ENCODE measurements around the gene ALK. TPM values are rescaled to one million over a fixed set of nuclear protein-coding genes. Genes with fewer than 3 reads are reported as not detected.
A peak's percentile ranks its signal among the peaks of the same experiment; 100 is the strongest.

ALK gene
- total RNA-seq, 4 donors from 2014 or later = 0.32 to 0.42 TPM; not detected in 2

GRCh38 chr2:29317801-29318485 lies 603.4 kb downstream of the ALK start:
- DNase-seq (ENCODE audit: low spot score in 2 of 2) = no peak
- H3K27ac ChIP-seq = no peak overlapping the region
- TF ChIP-seq POLR2A (IDR thresholded peaks at IDR 0.05) (no peak), POLR2AphosphoS5 (IDR thresholded peaks at IDR 0.05) (no peak), EP300 (IDR thresholded peaks at IDR 0.05) (no peak)
- TF ChIP-seq, protein P1, sequence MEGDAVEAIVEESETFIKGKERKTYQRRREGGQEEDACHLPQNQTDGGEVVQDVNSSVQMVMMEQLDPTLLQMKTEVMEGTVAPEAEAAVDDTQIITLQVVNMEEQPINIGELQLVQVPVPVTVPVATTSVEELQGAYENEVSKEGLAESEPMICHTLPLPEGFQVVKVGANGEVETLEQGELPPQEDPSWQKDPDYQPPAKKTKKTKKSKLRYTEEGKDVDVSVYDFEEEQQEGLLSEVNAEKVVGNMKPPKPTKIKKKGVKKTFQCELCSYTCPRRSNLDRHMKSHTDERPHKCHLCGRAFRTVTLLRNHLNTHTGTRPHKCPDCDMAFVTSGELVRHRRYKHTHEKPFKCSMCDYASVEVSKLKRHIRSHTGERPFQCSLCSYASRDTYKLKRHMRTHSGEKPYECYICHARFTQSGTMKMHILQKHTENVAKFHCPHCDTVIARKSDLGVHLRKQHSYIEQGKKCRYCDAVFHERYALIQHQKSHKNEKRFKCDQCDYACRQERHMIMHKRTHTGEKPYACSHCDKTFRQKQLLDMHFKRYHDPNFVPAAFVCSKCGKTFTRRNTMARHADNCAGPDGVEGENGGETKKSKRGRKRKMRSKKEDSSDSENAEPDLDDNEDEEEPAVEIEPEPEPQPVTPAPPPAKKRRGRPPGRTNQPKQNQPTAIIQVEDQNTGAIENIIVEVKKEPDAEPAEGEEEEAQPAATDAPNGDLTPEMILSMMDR (IDR thresholded peaks at IDR 0.05) = no peak

GRCh38 chr2:29317077-29317517 lies 604.3 kb downstream of the ALK start:
- H3K27me3 ChIP-seq = peaks cover 9% of the 10 kb centered on the region
- TF ChIP-seq, protein P1 (IDR thresholded peaks at IDR 0.05) = no peak
- TF ChIP-seq EP300 (IDR thresholded peaks at IDR 0.05) (no peak), POLR2AphosphoS5 (IDR thresholded peaks at IDR 0.05) (no peak), POLR2A (IDR thresholded peaks at IDR 0.05) (no peak)

More at GRCh38 chr2:29317801-29318485, 603.4 kb downstream of the ALK start:
- 74% methylated on average over 8 of the region's 8 CpGs for WGBS
- Histone ChIP-seq H3K4me1 (peaks cover 23% of the 10 kb centered on the region), H3K9me3 (no peaks in the 10 kb centered on the region), H3K27me3 (peaks cover 4% of the 10 kb centered on the region), H3K4me3 (no peak overlapping the region), H3K36me3 (no peaks in the 10 kb centered on the region)

DNA sequence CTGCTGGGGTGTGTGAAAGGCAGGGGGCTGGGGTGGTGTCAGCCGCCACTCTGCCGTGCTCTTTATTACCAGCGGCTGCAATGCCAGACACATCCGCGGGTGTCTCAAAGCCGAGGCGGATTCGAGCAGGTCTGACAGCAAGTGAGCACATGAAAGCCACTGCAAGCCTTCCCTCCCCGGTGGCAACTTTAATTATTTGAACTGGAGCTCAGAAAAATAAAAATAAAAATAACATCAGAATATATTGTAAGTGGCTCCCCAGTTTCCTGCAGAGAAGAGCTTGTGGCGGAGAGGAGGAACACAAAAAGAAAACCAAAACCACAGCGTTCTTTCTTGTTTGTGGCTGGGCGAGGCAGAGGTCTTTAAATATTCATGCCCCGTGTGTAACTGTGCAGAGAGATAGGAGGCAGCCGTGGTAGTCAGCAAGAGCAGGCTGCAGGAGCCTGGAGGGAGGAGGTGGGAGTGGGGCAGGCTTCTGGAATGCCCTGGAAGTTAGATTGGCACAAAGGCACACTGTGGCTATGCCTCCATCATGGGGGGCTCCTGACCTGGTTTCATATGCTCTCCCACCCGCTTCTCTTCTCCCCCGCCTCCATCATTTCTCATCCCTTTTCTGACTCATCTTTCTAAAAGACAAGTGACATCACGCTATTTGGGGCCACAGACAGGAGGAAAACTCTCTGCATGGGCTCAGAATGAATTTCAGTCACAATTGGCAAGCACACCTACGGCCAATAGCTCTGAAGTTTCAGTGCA lies 606.4 kb downstream of the ALK start:
- Histone ChIP-seq H3K27me3 (peaks cover 5% of the 10 kb centered on the region), H3K9me3 (no peaks in the 10 kb centered on the region), H3K4me3 (peak overlapping the region; percentile 32), H3K36me3 (no peaks in the 10 kb centered on the region), H3K27ac (peak overlapping the region; percentile 27), H3K4me1 (peaks cover 23% of the 10 kb centered on the region)
- WGBS = 17% methylated on average over 18 of the region's 18 CpGs
- TF ChIP-seq POLR2AphosphoS5 (IDR thresholded peaks at IDR 0.05) (no peak), EP300 (IDR thresholded peaks at IDR 0.05) (no peak), POLR2A (IDR thresholded peaks at IDR 0.05) (no peak)
- TF ChIP-seq, protein P1 (IDR thresholded peaks at IDR 0.05) = peak in 1 of 2 donors; percentile 32
- DNase-seq (ENCODE audit: low spot score in 2 of 2) = no peak

More at GRCh38 chr2:29317077-29317517, 604.3 kb downstream of the ALK start:
- no peak for DNase-seq (ENCODE audit: low spot score in 2 of 2)
- Histone ChIP-seq H3K4me1 (peaks cover 23% of the 10 kb centered on the region), H3K36me3 (no peaks in the 10 kb centered on the region), H3K4me3 (no peak overlapping the region), H3K27ac (no peak overlapping the region), H3K9me3 (no peaks in the 10 kb centered on the region)
- 77% methylated on average over 3 of the region's 3 CpGs for WGBS

DNA sequence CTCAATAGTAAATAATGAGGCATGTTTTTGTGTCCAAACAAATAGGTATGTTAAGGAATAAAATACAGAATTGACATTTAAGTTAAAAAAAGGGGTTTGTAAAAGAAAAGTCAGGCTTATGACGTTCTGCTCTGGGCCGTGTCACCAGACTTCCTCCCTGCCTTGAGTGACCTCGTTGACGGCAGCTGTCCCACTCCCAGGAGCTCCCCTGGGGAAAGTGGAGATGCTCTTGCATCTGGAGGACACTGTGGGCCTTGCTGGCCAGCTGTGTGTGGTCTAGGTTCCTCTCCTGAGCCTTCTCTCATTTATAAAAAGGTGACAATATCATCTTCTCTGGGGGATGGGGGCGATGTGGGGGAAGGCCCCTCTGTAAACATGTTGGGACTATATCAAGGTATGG lies 609.9 kb downstream of the ALK start:
- Histone ChIP-seq H3K27me3 (peaks cover 5% of the 10 kb centered on the region), H3K9me3 (no peaks in the 10 kb centered on the region), H3K36me3 (no peaks in the 10 kb centered on the region), H3K27ac (no peak overlapping the region), H3K4me1 (peaks cover 26% of the 10 kb centered on the region), H3K4me3 (no peak overlapping the region)
- WGBS = 90% methylated on average over 5 of the region's 5 CpGs
- DNase-seq (ENCODE audit: low spot score in 2 of 2) = no peak
- TF ChIP-seq POLR2AphosphoS5 (IDR thresholded peaks at IDR 0.05) = no peak
- TF ChIP-seq POLR2A (IDR thresholded peaks at IDR 0.05) = no peak

DNA sequence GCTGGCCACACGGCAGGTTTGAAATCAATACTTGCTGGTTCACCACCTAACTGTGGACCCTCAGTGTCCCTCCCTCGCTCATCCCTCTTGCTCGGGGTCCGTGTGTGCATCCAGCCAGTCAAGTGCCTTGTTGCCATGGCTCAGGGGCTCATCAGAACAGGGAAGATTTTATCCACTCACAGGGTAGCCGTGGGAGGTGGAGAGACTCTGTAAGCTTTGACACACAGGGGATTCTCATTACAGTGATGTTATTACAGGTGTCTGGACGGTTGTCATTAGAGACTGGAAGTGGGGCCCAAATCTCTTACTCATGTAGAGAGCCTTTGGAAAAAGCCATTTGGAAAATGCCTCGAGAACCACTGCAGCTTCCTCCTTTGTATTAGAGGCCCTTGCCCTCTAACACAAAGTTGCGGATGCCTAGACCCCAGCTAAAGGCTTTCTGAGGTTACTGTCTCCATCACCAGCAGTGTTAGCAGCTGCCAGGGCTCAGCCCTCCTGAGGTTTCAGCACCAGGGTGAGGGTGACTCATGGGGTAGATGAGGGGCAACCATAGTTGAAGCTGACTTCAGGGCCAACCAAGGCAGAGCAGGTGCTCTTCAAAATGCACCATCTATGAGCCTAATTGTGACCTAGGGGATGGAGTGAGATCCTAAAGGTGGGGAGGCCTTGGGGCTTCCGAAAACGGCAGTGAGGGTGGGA lies 610.6 kb downstream of the ALK start:
- H3K27ac ChIP-seq = no peak overlapping the region
- peaks cover 5% of the 10 kb centered on the region for H3K27me3 ChIP-seq
- TF ChIP-seq POLR2AphosphoS5 (IDR thresholded peaks at IDR 0.05) = no peak
- TF ChIP-seq, protein P1 (IDR thresholded peaks at IDR 0.05) = no peak
- TF ChIP-seq EP300 (IDR thresholded peaks at IDR 0.05) = no peak
- TF ChIP-seq POLR2A (IDR thresholded peaks at IDR 0.05) = no peak
- no peaks in the 10 kb centered on the region for H3K36me3 ChIP-seq
- no peaks in the 10 kb centered on the region for H3K9me3 ChIP-seq
- 76% methylated on average over 7 of the region's 10 CpGs for WGBS
- no peak overlapping the region for H3K4me3 ChIP-seq
- DNase-seq (ENCODE audit: low spot score in 2 of 2) = no peak
- peaks cover 24% of the 10 kb centered on the region for H3K4me1 ChIP-seq
